Transverse colon (tissue), 4 donors: ENCODE results near the gene RAPGEF6. TPM values are rescaled to one million over a fixed set of nuclear protein-coding genes. Genes with fewer than 3 reads are reported as not detected.

Source experiments
- DNase-seq: peaks from one replicate; pipeline ENCODE4 v3.0.0-alpha.2; 2019
- H3K27ac ChIP-seq, 4 donors: fragments of 200-600 bp; sonication (generic); 2 replicates each; pipeline ENCODE4 v1.5.1; 2016 to 2018; ENCODE audit warnings: inconsistent platforms in 4 of 4
- H3K27me3 ChIP-seq: fragments of 200-600 bp; sonication (generic); 2 replicates; pipeline ENCODE4 v1.5.1; 2017; ENCODE audit warnings: inconsistent platforms
- H3K36me3 ChIP-seq, 4 donors: fragments of 200-600 bp; sonication (generic); 2 replicates each; pipeline ENCODE4 v1.5.1; 2017 to 2019; ENCODE audit warnings: inconsistent platforms in 4 of 4
- H3K4me1 ChIP-seq, 4 donors: fragments of 200-600 bp; sonication (generic); 2 replicates each; pipeline ENCODE4 v1.5.1; 2017 to 2020; ENCODE audit warnings: inconsistent platforms in 4 of 4
- H3K4me3 ChIP-seq, 4 donors: fragments of 200-600 bp; sonication (generic); 1 replicate in 1 of 4; 2 replicates in 3 of 4; pipeline versions ENCODE4 v1.5.1 to v1.6.1; 2017 to 2019; ENCODE audit warnings: inconsistent platforms in 4 of 4
- H3K9me3 ChIP-seq, 2 donors: fragments of 200-600 bp; sonication (generic); 2 replicates each; pipeline ENCODE4 v1.5.1; 2017 to 2019; ENCODE audit warnings: inconsistent platforms in 2 of 2
- EP300 ChIP-seq: sonication (generic); formaldehyde crosslinking; IDR thresholded peaks from one replicate; pipeline ENCODE4 v1.6.1; 2017; ENCODE audit warnings: antibody characterized with exemption, low read depth
- POLR2A ChIP-seq: fragments of 450-650 bp; IDR thresholded peaks from one replicate; pipeline ENCODE4 v1.6.1; 2016; ENCODE audit warnings: antibody characterized with exemption, mild to moderate bottlenecking, moderate library complexity
- POLR2AphosphoS5 ChIP-seq, 3 donors: sonication (generic); formaldehyde crosslinking; IDR thresholded peaks; one replicate each; pipeline ENCODE4 v1.6.1; 2016; ENCODE audit warnings: antibody characterized with exemption in 3 of 3
- WGBS, 2 donors: methylation state at CpG; one replicate each; pipeline ENCODE4 v1.1.5; 2018; ENCODE audit warnings: low coverage in 1 of 2; 5-methylcytosine and 5-hydroxymethylcytosine counted together
- in situ Hi-C, 4 donors: fragments of 200-750 bp; cut with MboI; loops; one replicate each; pipeline versions ENCODE4 v1.15.0 to v1.15.1; 2017; ENCODE audit warnings: low sequenced_read_pairs in 3 of 4, low pct_ligation_motif_present in 1 of 4, low pct_unique_long_range_greater_than_20kb in 1 of 4
- intact Hi-C: fragments of 100-400 bp; cut with DNase I; formaldehyde crosslinking; loops from one replicate; pipeline ENCODE4 v1.15.1; 2023; ENCODE audit warnings: low total_unique reads
- total RNA-seq, 4 donors: library from RNA; depleted of rRNA; stranded (reverse); fragments of >200 nt; gene quantifications; one replicate each; pipeline ENCODE4 v1.1.0, GENCODE V29; 2016
- TF ChIP-seq, protein P1 (sequence below), 5 experiments: fragments of 200-600 bp in 3 of 5; fragments of 450-650 bp in 2 of 5; sonication (generic) in 3 of 5; IDR thresholded peaks; 1 replicate in 2 of 5; 2 replicates in 3 of 5; pipeline ENCODE4 v1.5.1; 2016 to 2017; ENCODE audit warnings: antibody characterized with exemption in 5 of 5, inconsistent platforms in 3 of 5, mild to moderate bottlenecking in 2 of 5, moderate library complexity in 1 of 5

RAPGEF6 gene
- total RNA-seq, 4 donors from 2014 or later: 21.3 to 40.3 (median 35.9) TPM

DNA sequence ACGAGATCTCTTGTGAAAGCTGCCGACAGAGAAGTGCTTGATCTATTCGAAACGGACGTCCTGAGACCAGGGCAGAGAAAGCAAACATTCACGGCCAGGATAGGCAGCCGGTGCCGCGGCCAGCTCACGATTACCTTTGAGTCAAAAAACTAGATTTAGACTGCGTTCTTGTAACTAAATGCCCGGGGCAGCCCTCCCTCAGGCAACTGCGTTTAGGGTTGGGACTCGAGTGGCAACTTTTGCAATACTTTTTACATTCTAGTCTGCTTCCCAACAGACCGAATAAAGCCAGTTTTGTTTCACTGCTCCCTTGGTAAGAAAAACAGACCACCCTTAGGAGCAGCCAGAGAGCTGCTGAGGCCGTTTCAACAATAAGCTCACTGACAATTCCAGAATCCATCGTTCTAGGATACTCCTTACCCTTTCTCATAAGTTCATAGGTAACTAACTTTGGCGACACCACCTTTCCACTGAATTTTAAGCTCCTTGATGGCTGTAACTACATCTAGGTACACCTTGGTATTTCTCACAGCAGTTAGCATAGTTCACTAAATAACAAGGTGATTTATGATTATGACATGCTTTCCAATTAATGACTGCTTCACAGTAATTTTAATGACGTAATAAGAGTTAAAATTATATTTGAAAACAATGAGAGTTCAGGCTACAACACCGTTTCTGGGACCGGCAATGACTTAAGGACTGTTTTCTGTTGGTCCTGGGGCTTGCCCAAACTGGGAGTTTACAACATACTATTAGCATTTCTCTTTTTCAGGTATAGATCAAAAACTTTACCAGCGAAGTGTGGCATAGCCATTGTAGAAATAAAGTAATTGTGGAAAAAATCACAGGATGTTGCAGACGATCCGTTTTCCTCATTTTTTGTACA is 899 bp upstream of the RAPGEF6 start:
- intact Hi-C loops: no loop called here
- DNase-seq: no peak

GRCh38 chr5:131634666-131634995 is 398 bp downstream of the RAPGEF6 start:
- in situ Hi-C loops: loop anchor here in 2 of 4 donors (10.0 kb wide), 1 partner anchor 160 kb away; the partner anchor contains the start of gene FNIP1 (in 2 of the 2)
- Histone ChIP-seq H3K27me3 (no peaks in the 10 kb centered on the region), H3K27ac (peak overlapping the region; percentile 93 to 100 (median 98)), H3K9me3 (no peaks in the 10 kb centered on the region), H3K4me1 (peaks cover 13 to 56% (median 49%) of the 10 kb centered on the region in 4 donors), H3K36me3 (no peaks in the 10 kb centered on the region), H3K4me3 (peak overlapping the region; percentile 55 to 78 (median 74))
- intact Hi-C loops: no loop called here
- peak; percentile 66 for DNase-seq
- TF ChIP-seq POLR2A: no peak
- TF ChIP-seq EP300: no peak
- TF ChIP-seq, protein P1, sequence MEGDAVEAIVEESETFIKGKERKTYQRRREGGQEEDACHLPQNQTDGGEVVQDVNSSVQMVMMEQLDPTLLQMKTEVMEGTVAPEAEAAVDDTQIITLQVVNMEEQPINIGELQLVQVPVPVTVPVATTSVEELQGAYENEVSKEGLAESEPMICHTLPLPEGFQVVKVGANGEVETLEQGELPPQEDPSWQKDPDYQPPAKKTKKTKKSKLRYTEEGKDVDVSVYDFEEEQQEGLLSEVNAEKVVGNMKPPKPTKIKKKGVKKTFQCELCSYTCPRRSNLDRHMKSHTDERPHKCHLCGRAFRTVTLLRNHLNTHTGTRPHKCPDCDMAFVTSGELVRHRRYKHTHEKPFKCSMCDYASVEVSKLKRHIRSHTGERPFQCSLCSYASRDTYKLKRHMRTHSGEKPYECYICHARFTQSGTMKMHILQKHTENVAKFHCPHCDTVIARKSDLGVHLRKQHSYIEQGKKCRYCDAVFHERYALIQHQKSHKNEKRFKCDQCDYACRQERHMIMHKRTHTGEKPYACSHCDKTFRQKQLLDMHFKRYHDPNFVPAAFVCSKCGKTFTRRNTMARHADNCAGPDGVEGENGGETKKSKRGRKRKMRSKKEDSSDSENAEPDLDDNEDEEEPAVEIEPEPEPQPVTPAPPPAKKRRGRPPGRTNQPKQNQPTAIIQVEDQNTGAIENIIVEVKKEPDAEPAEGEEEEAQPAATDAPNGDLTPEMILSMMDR (IDR thresholded peaks at IDR 0.05): peak in 1 of 5 experiments; percentile 18
- WGBS, 2 donors: 0 to 1% methylated on average over 5 to 16 of the region's 21 CpGs

More for the DNA sequence above, 899 bp upstream of the RAPGEF6 start:
- in situ Hi-C loops: loop anchor here in 2 of 4 donors (10.0 kb wide), 1 partner anchor 159 kb away; the partner anchor contains the start of gene FNIP1 (in 2 of the 2)
- WGBS, 2 donors: 2 to 9% methylated on average over 14 to 24 of the region's 24 CpGs
- Histone ChIP-seq H3K4me1 (peaks cover 13 to 44% (median 39%) of the 10 kb centered on the region in 4 donors), H3K9me3 (no peaks in the 10 kb centered on the region), H3K27me3 (no peaks in the 10 kb centered on the region), H3K4me3 (peak overlapping the region; percentile 35 to 78 (median 74)), H3K27ac (peak overlapping the region; percentile 93 to 100 (median 98)), H3K36me3 (no peaks in the 10 kb centered on the region)
- TF ChIP-seq EP300: no peak
- TF ChIP-seq POLR2AphosphoS5 (IDR thresholded peaks at IDR 0.05): peak in 1 of 3 donors; percentile 6
- no peak for TF ChIP-seq POLR2A

DNA sequence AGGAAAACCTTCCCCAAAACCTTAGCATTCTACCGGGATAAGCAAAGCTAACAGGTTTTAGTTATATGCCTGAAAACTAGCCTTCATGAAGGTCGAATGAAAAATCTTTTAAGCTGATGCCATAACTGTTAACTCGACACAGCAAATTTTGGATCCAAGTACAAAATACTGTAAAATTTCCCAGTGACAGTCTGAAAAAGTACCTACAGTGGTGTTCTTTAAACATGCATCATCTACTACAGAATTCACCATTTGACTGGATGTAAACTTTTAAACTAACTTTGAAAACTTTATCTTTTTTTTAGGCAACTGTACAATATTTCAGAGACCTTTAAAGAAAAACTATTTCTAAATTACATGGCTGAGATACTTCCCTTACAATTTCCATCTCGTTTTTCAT is 791 bp downstream of the RAPGEF6 start:
- no peaks in the 10 kb centered on the region for H3K27me3 ChIP-seq
- peak overlapping the region; percentile 55 to 78 (median 74) for H3K4me3 ChIP-seq
- H3K36me3 ChIP-seq: no peaks in the 10 kb centered on the region
- 0 to 1% methylated on average over 1 to 4 of the region's 4 CpGs for WGBS, 2 donors
- H3K27ac ChIP-seq: peak overlapping the region; percentile 93 to 100 (median 98)
- TF ChIP-seq POLR2AphosphoS5 (IDR thresholded peaks at IDR 0.05) (no peak), POLR2A (no peak), EP300 (no peak)
- TF ChIP-seq, protein P1 (IDR thresholded peaks at IDR 0.05): no peak
- H3K4me1 ChIP-seq: peaks cover 13 to 60% (median 51%) of the 10 kb centered on the region in 4 donors
- intact Hi-C loops: no loop called here
- H3K9me3 ChIP-seq: no peaks in the 10 kb centered on the region
- DNase-seq: no peak
- in situ Hi-C loops: loop anchor here in 2 of 4 donors (10.0 kb wide), 1 partner anchor 161 kb away; the partner anchor contains the start of gene FNIP1 (in 2 of the 2)

- in situ Hi-C loops: loop anchor here in 2 of 4 donors (10.0 kb wide), 1 partner anchor 161 kb away; the partner anchor contains the start of gene FNIP1 (in 2 of the 2)
- Histone ChIP-seq H3K4me3 (peak overlapping the region in 3 of 4 donors; percentile 69 to 78 (median 78)), H3K9me3 (no peaks in the 10 kb centered on the region), H3K4me1 (peaks cover 13 to 63% (median 53%) of the 10 kb centered on the region in 4 donors), H3K27ac (peak overlapping the region; percentile 93 to 100 (median 98)), H3K27me3 (no peaks in the 10 kb centered on the region), H3K36me3 (no peaks in the 10 kb centered on the region)
- intact Hi-C loops: no loop called here
- TF ChIP-seq EP300 (no peak), POLR2AphosphoS5 (IDR thresholded peaks at IDR 0.05) (no peak), POLR2A (no peak)
- TF ChIP-seq, protein P1 (IDR thresholded peaks at IDR 0.05): no peak
- 29 to 48% methylated on average over 5 of the region's 5 CpGs for WGBS, 2 donors
- DNase-seq: no peak
Measured at GRCh38 chr5:131633830-131634229, 1.2 kb downstream of the RAPGEF6 start.
